Colonic mucosa (tissue), 4 donors: ENCODE measurements around the gene DYNC2LI1. TPM values are rescaled to one million over a fixed set of nuclear protein-coding genes. Genes with fewer than 3 reads are reported as not detected.

Source experiments
- DNase-seq: peaks from one replicate; pipeline ENCODE4 v3.0.0-alpha.2; 2020
- H3K27ac ChIP-seq: fragments of 200-600 bp; one replicate; pipeline ENCODE4 v1.8.0; 2021
- H3K27me3 ChIP-seq: fragments of 200-600 bp; one replicate; pipeline ENCODE4 v1.8.0; 2021
- H3K36me3 ChIP-seq: fragments of 200-600 bp; one replicate; pipeline ENCODE4 v1.8.0; 2021
- H3K4me1 ChIP-seq: fragments of 200-600 bp; one replicate; pipeline ENCODE4 v1.8.0; 2021; ENCODE audit warnings: mild to moderate bottlenecking
- H3K4me3 ChIP-seq: fragments of 200-600 bp; one replicate; pipeline ENCODE4 v1.8.0; 2021
- H3K9ac ChIP-seq, 2 donors: one replicate each; pipeline ENCODE4 v1.7.0; 2013; ENCODE audit warnings: control low read depth in 2 of 2, low read depth in 2 of 2, low read length in 2 of 2
- H3K9me3 ChIP-seq: fragments of 200-600 bp; one replicate; pipeline ENCODE4 v1.8.0; 2021
- CTCF ChIP-seq: fragments of 200-600 bp; IDR thresholded peaks from one replicate; pipeline ENCODE4 v1.8.0; 2022; ENCODE audit warnings: antibody characterized with exemption, mild to moderate bottlenecking
- intact Hi-C: fragments of 100-400 bp; cut with DNase I; formaldehyde crosslinking; loops from one replicate; pipeline ENCODE4 v1.14.1; 2022
- total RNA-seq, 2 donors: library from RNA; stranded (reverse); fragmentation: NEBNext Ultra II Directional in 1 of 2; extraction: Animal tissue kit (Norgen Biotek cat#: 25700) in 1 of 2; gene quantifications; one replicate each; pipeline ENCODE4 v1.2.1, GENCODE V29; 2021
- donor health status: healthy.
- donor health status: DM: no; HTN: no; CAD: no.
- donor health status: DM: no; HTN: no; CAD: no.

Gene DYNC2LI1
- total RNA-seq, 2 donors from 2014 or later, result 8.1 to 17.2 TPM

GRCh38 chr2:43851011-43851980, 77.5 kb downstream of the DYNC2LI1 start:
- Histone ChIP-seq H3K9me3 (no peaks in the 10 kb centered on the region), H3K4me1 (no peaks in the 10 kb centered on the region), H3K4me3 (no peak overlapping the region), H3K9ac (no peak overlapping the region), H3K36me3 (no peaks in the 10 kb centered on the region), H3K27ac (no peak overlapping the region), H3K27me3 (no peaks in the 10 kb centered on the region)
- DNase-seq, result no peak
- no peak for TF ChIP-seq CTCF
- intact Hi-C loops, result no loop called here

- Histone ChIP-seq H3K27me3 (no peaks in the 10 kb centered on the region), H3K4me1 (no peaks in the 10 kb centered on the region), H3K9ac (no peak overlapping the region), H3K36me3 (no peaks in the 10 kb centered on the region), H3K9me3 (no peaks in the 10 kb centered on the region), H3K27ac (no peak overlapping the region), H3K4me3 (no peak overlapping the region)
- intact Hi-C loops, result no loop called here
- TF ChIP-seq CTCF, result no peak
- DNase-seq, result no peak
These were observed 78.4 kb downstream of the DYNC2LI1 start for GRCh38 chr2:43852196-43852730.

GRCh38 chr2:43853141-43854081, 79.6 kb downstream of the DYNC2LI1 start:
- no peaks in the 10 kb centered on the region for H3K9me3 ChIP-seq
- H3K36me3 ChIP-seq, result no peaks in the 10 kb centered on the region
- H3K4me3 ChIP-seq, result no peak overlapping the region
- H3K9ac ChIP-seq, result no peak overlapping the region
- DNase-seq, result no peak
- intact Hi-C loops, result no loop called here
- no peaks in the 10 kb centered on the region for H3K4me1 ChIP-seq
- no peak for TF ChIP-seq CTCF
- H3K27me3 ChIP-seq, result no peaks in the 10 kb centered on the region
- no peak overlapping the region for H3K27ac ChIP-seq

- intact Hi-C loops, result no loop called here
- no peaks in the 10 kb centered on the region for H3K4me1 ChIP-seq
- no peak overlapping the region for H3K9ac ChIP-seq
- no peak for DNase-seq
- no peak overlapping the region for H3K4me3 ChIP-seq
- H3K36me3 ChIP-seq, result no peaks in the 10 kb centered on the region
- no peaks in the 10 kb centered on the region for H3K27me3 ChIP-seq
- no peak for TF ChIP-seq CTCF
- no peak overlapping the region for H3K27ac ChIP-seq
- no peaks in the 10 kb centered on the region for H3K9me3 ChIP-seq
These were observed 80.8 kb downstream of the DYNC2LI1 start for GRCh38 chr2:43854671-43855070.

- Histone ChIP-seq H3K4me1 (no peaks in the 10 kb centered on the region), H3K27me3 (no peaks in the 10 kb centered on the region), H3K36me3 (no peaks in the 10 kb centered on the region), H3K27ac (no peak overlapping the region), H3K9me3 (no peaks in the 10 kb centered on the region), H3K9ac (no peak overlapping the region), H3K4me3 (no peak overlapping the region)
- DNase-seq, result no peak
- intact Hi-C loops, result no loop called here
- no peak for TF ChIP-seq CTCF
These were observed 81.5 kb downstream of the DYNC2LI1 start for GRCh38 chr2:43855292-43855691.
